Measurements from ENCODE around the gene KASH5.

Gene KASH5

DNA sequence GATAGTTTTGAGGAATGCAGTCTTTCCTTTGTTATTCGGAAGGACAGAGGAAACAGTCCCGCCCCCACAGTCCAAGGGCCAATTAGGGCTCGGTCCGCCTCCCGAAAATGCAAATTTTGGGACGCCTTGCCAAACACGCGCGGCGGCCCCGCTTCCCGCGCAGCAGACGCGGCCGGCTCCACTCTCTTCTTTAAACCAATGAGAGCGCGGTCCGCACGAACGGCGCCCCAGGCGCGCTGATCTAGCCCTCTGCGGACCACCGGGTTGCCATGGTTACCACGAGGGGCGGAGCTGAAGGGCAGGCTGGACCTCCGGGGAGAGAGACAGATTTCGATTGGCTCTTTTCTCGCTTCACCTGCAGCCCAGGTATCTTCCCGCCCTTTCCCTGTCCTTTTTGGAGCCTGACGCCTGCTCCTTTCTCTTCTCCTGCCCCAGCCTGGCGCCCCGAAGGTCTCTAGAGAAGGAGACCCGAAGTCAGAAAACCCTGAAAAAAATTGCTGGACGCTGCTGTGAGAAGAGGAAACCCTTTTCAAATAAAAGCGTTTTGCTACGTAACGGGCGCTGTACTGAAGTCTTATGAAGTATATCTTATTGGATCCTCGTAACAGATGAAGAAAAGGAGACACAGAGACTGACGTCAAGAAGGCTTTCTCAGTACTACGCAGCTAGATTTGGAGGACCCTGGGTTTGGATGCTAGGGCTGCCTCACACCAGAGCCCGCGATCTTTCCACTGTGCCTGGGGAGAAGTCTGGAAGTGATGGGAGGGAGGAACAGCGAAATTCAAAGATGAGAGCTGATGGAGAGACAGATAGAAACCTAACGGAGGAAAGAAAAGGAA is 33.2 kb downstream of the KASH5 start:
- DNase-seq (ENCODE audit: low read depth in 2 of 2, low spot score in 1 of 2) = no peak

DNA sequence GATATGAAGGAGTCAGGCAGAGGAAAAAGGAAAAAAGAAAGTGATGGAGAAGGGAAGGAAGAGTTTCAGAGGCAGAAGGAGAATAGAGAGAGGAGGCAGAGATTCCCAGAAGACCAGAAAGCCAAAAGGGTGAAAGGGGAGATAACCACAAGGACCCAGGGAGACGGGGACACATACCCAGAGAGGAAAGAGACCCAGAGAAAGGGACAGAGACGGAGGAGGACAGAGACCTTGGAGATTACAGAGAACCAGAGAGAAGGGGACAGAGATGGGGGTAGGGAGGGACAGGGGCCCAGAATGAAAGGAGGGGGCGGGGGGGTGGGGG is 33.8 kb downstream of the KASH5 start:
- no peak for DNase-seq (ENCODE audit: low read depth in 2 of 2, low spot score in 1 of 2)

DNA sequence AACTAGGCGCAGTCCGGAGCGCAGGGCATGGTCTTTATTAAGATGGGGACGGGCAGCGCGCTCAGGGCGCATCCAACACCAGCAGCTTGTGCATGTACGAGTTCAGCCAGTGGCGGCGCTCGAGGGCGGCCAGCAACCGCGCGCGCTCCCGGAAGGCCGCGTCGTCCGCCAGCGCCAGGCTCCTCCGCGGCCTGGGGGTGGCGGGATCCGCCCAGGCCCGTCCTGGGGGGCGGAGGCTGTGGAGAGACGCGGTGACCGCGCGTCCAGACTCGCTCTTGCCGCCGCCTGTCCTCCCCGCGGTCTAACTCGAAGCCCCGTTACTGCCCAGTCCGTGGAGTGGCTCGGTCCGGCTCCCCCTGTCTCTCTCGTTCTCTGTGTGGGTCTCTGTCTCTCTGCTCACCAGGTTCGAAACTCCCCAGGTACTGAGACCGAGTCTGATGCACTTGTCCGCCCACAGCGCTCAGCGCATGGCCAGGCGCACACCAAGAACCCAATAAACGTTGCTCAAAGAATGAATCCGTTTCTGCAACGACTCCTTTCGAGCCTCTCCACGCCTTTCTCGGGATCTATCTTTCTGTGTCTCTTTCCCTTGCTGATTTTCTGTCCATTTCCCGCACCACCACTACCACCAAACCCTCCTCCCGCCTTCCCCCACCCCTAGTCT is 34.5 kb downstream of the KASH5 start:
- DNase-seq (ENCODE audit: low read depth in 2 of 2, low spot score in 1 of 2) = no peak

DNA sequence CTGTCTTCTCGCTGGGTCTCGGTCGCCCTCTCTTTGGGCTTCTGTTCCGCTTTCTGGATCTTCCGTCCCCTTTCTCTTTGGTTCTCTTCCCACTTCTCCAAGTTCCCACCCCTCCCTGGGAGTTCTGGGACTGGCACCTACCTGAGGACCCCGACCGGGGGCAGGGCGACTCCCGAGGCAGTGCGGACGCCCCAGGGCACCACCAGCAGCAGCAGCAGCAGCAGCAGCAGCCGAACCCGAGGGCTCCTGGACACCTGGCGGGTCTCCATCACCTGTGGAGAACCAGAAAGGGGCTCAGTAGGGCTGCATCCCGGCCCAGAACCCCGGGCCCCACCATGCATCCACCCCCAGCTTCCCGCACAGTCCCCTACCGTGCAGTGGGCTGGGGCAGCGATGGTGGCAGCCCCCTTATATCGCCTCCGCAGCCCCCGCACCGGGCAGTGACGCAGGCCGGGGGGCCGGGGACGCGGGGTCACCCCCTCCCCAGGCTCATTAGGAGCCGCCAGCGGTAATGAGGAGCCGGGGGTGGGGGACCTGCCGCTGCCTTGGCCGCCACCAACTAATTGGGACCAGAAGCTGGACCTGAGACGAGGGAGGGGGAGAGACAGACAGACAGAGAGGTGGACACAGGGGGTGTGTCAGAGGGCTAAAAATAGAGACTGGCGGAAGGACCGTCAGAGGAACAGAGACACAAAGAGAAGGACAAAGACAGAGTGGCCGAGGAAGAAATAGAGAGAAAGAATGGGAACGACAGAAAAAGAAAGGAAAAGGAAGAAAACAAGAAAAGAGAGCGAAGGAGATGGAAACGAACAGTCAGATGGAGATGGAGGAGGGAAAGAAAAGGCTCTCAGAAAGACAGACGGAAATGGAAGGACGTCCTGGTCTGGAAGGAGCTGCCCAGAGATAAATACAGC is 35.3 kb downstream of the KASH5 start, which contains the start of gene PTH2:
TSS of gene PTH2 (minus strand) at position 371 of the 914 bp plus-strand sequence. CDS start at position 269, 102 bp downstream.
- no peak for DNase-seq (ENCODE audit: low read depth in 2 of 2, low spot score in 1 of 2)

DNA sequence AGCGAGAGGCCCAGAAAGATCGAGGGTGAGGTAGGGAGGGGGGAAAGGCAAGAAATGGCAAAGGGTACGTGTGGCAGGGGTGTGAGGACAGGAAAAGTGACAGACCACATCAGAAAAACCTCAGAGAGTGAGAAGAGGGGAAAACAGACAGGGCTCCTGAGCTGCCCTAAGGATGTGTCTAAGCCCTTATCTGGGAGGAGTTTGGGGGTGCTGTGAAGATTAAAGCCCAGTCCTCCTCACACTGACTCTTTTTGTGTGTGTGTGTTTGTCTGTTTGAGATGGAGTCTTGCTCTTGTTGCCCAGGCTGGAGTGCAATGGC is 35.9 kb downstream of the KASH5 start:
- DNase-seq (ENCODE audit: low read depth in 2 of 2, low spot score in 1 of 2) = no peak

DNA sequence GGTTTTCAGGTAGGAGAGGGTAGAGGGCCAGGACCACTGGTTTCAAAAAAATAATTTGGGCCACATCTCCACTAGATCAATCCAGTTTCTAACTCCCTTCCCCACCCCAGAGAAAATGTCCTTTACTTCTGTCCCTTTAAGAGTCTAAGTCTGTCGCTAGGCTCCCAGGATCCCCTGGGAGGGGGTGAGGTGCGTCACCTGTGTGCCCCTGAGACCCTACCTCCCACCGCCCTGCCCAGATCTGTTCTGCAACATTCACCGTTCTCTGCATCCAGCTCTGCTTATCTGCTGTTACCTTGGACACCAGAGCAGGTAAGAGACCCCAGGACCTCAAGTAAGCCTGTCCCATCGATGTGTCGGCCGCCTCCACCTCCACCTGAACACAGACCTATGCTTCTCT is 37.1 kb downstream of the KASH5 start, which contains the start of gene GFY:
TSS of gene GFY (plus strand) at position 211 of the 400 bp plus-strand sequence. CDS start 1,043 bp downstream, outside the sequence.
- no peak for DNase-seq (ENCODE audit: low read depth in 2 of 2, low spot score in 1 of 2)

DNA sequence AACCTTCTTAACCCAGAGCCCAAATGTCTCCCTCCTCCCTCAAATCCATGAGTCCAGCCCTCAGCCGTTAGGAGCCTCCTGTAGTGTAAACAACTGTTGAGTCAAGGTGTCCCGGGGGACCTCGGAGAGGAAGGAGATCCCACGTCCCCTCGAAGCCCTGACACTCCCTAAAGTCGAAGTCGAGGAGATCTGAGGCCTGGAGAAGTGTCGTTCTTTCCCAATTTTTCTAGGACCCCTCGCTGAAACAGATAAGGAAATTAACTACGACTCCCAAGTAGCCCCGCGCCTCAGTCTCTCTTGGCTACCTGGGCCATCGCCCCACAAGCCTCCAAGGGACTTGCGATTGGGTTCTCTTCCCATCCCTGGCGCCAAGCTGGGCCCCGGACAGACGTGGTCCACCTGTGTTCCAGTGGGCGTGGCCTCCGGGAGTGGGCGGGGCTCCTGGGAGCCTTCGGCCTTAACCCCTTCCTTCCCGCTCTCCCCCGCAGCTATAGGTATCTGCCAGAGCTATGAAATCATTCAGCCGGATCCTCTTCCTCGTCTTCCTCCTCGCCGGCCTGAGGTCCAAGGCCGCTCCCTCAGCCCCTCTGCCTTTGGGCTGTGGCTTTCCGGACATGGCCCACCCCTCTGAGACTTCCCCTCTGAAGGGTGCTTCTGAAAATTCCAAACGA is 38.0 kb downstream of the KASH5 start:
- no peak for DNase-seq (ENCODE audit: low read depth in 2 of 2, low spot score in 1 of 2)

DNA sequence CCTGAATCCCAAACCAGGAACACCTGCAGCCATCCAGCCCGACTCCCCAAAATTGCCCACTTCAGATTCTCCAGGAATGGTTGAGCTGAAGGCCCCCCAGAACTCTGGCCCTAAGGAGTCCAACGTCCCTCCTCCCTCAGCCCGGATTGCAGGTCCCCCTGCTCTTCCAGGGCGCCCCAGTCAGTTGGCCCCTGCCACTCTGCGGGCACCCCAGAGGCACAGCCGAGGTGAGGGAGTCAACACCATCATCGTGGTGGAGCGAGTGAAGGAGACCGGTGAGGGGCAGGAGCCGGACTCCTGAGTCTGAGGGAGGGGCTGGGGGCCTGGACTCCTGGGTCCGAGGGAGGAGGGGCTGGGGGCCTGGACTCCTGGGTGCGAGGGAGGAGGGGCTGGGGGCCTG is 39.3 kb downstream of the KASH5 start:
- DNase-seq (ENCODE audit: low read depth in 2 of 2, low spot score in 1 of 2) = no peak

DNA sequence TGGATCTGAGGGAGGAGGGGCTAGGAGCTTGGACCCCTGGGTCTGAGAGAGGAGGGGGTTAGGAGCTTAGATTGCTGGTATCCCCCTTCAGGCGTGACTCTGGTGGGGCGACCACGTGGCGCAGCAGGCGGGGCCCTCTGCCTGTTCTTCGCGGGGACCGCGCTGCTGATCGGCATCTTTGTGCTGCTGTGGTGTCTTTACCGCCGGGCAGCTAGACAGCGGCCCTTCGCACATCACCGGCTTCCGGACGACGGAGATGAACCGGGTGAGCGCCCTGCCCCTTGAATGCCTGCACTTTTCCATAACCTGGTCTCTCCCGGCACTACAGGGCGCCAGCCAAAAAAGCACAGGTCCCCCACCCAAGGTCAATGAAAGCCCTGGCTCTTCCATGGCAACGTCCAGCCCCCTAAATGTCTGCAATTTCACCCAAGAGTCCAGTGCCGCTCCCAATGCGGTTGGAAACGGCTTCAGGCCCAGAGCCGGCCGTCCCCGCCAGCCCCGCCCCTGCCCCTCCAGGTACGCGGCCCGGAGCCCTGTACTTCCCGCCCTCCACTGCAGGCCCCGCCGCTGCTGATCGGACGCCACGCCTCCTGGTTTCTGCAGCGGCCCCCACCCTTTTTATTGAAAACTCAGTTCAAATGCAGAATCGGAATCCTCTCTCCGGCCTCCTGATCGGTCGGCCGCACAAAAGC is 40.0 kb downstream of the KASH5 start:
- no peak for DNase-seq (ENCODE audit: low read depth in 2 of 2, low spot score in 1 of 2)

DNA sequence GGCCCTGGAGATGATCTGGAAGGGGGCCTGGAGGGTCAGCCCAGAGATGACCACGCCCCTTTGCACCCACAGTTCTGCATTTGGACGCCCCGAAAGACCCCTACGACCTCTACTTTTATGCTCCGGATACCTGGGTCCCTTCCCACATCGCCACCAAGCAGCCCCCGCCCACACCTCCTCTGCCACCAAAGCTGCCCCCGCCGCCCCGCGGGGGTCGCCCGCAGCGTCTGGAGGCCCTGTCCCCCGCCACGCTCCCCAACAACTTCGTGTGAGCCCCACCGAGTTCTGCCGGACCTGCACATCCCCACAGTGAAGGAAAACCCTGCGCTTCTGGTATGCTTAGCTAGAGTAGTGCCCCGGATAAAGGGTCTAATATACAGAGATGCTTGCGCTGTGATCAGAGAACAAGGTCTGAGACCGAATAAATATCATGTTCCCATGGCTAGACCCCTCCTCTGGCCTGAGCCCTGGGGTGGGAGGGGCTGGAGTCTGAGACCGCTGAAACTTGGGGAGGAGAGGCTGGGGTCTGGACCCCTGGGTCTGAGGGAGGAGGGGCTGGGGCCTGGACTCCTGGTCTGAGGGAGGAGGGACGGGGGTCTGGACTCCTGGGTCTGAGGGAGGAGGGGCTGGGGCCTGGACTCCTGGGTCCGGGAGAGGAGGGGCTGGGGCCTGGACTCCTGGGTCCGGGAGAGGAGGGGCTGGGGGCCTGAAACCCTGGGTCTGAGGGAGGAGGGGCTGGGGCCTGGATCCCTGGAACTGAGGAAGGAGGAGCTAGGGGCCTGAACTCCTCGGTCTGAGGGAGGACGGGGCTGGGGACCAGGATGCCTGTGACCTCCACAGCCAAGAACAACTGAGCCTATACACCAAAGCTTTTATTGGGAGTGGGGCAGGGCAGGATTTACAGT is 40.8 kb downstream of the KASH5 start:
- no peak for DNase-seq (ENCODE audit: low read depth in 2 of 2, low spot score in 1 of 2)

DNA sequence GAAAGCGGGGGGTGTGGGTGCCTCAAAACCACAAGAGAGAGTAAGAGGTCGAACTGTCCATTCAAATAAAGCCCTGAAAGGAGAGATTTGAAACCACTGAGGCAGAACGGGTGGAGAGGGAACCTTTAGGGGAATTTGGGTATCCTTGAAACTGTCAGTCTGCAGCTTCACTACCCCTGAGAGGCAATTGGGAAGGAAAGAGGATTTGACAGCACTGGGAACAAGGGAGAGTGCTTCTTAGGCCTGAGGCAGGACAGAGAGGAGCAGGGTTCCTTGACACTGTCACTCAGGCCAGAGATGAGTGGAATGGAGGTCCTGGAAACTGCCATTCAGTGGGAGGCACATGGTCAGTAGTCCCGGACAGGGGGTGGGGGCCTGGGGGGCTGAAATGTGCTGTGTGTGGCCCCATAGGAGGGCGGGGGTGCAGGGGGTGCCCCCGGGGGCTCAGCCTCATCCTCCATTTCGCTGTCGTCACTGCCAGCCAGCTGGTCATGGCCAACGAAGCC is 42.2 kb downstream of the KASH5 start:
- no peak for DNase-seq (ENCODE audit: low read depth in 2 of 2, low spot score in 1 of 2)

DNA sequence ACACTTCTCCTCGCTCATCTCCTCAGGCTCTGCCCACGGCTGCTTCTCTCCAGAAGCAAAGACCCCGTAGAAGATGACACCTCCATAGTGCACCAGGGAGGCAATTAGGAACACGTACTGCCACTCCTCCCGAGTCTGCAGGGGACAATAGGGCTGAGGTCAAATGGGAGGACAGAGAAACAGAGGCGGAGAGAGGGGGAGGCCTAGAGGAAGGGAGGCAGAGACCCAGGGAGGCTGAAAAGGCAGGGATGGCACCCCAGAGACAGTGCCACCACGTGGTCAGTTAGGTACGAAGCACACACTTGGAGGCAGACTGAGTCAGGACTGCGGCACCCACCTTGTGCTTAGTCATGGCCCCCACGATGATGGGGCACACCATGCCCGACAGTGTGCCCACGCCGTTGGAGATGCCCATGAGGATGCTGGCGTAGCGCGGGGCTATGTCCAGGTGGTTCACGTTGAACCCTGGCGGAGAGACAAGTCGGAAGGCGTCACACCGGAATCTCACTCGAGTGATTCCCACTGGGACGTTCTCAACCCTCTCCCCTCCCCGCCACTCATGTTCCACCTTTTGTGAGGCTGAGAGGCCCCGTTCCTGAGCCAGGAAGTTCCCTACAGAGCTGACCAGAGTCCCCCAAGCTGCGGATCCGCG is 42.8 kb downstream of the KASH5 start:
- no peak for DNase-seq (ENCODE audit: low read depth in 2 of 2, low spot score in 1 of 2)

DNA sequence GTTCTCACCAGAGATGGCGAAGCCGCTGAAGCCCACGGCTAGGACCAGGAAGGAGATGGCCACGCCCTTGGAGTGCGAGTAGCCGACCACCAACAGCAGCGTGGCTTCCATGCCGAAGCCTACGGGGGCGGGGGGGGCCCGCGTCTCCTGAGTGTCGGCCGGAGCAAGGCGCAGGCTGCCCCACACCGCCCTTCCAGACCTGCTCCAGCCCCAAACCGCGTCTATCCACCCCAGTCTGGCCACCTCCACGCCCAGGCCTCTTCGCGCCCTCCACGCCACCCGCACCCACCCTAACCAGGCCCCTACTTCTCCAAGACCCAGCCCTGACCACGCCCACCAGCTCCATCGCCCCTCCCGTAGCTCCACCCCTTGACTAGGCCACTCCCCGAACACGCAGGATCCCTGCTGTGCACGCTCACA is 43.3 kb downstream of the KASH5 start:
- no peak for DNase-seq (ENCODE audit: low read depth in 2 of 2, low spot score in 1 of 2)

DNA sequence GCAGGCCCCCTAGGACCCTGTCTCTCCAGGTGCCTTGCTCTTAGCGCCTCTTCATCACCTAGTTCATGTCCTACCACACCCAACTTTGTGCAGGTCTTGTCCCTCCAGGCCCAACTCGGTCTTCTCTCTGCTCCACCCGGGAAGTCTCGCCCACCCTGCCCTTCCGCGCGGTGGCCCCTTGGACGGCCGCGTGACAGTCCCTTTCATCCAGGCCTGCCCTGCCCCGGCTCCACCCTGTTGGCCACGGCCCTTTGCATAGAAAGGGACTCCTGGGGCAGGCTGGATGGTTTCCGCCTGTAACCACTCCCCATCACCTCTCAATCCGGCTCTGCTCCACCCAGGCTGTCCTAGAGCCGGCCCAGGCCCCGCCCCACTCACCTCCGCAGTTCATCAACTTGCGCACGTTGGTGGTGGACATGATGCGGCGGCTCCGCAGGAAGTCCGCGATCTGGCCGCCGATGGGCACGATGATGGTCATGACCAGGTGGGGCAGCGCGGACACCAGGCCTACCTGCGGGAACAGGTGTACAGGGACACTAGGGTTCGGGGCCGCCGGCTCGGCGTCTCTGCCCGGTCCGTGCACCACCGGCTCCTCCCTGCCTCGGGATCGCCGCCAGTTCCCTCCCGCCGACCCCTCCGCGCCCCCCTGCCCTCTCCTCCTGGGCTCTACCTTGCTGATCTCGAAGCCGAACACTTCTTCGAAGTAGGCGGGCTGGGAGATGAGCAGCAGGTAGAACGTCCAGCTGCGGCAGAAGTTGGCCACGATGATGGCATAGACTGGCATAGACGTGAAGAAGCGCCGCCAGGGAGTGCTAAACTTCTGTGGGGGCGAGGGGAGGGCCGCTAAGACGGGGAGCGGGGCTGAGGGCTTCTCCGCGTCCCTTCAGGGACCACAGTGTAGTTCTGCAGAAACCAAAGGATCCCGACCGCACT is 44.4 kb downstream of the KASH5 start:
- DNase-seq (ENCODE audit: low read depth in 2 of 2, low spot score in 1 of 2) = no peak

DNA sequence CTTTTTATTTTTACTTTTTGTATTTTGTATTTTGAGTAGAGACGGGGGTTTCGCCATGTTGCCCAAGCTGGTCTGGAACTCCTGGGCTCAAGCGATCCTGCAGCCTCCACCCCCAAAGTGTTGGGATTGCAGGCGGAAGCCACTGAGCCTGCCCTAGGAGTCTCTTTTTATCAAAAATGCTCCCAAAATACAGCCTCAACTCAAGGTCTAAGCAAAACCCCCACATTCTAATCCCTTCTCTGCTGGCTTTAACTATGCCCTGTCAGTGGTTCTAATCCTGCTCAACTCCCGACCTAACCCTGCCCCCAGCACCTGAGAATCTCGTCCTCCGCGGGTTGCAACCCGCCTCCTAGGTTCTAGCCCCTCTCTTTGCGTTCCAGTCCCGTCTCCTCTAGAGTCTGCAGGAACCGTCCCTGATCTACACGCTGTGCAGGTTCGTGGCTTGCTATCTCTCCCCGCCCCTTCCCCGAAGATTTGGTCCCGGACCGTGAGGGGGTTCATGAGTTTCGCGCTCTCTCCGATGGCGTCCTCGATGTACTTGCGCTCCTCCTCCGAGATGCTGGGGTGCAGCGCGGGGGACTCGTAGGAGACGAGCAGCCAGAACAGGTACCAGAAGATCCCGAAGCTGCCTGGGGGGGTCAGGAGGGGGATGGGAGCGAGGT is 45.3 kb downstream of the KASH5 start:
- DNase-seq (ENCODE audit: low read depth in 2 of 2, low spot score in 1 of 2) = no peak

DNA sequence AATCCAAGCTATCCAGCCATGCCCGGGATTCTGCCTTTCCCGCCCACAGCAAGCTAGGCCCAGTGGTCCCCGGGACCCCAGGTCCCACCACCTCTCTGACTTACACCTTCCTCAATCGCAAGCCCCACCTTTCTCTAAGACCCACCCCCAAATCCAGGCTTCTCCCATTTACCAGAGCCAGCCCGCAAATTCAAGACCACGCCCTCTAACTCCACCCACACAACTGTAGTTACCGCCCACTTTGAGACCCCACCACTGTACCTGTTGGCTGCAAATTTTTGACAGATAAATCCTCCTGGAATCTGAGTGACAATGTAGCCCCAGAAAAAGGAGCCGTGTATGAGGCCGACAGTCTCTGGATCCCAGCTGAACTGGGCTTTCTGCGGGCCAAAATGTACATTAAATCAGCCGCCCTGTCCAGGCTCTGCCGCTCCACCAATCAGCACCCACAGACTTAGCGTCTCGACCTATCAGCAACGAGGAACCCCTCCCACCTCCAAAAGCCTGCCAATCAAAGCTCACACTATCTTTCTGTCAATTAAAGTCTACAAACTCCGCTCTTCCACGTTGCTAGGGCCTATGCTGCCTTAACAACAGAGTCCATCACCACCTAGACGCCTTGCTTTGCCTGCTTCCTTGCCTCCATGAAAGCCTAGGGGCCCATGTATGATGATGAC is 47.0 kb downstream of the KASH5 start:
- DNase-seq (ENCODE audit: low read depth in 2 of 2, low spot score in 1 of 2) = no peak

DNA sequence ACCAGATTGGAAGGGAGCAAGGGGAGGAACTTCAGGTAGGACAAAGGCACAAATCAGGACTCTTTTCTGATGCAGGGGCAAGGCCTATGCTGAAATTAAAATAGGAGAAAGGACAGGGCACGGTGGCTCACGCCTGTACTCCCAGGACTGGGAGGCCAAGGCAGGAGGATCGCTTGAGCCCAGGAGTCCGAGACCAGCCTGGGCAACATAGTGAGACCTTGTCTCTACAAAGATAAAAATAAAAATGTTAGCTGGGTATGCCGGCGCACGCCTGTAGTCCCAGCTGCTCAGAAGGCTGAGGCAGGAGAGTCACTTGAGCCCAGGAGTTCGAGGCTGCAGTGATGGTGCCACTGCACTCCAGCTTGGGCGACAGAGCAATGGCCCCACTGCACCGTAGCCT is 47.6 kb downstream of the KASH5 start:
- no peak for DNase-seq (ENCODE audit: low read depth in 2 of 2, low spot score in 1 of 2)

Data from stimulated activated CD8-positive, alpha-beta memory T cell treated with anti-CD3 and anti-CD28 coated beads, Interleukin-4, amount 100 ng/mL, for 4 hours (primary cell).